ENCODE measurements around the gene BTBD18.
"Not testable (repeated sequence)": the region's sequence is repeated elsewhere in the genome, so short reads cannot be mapped to it uniquely, and the experiment has no call there.

Gene BTBD18

DNA sequence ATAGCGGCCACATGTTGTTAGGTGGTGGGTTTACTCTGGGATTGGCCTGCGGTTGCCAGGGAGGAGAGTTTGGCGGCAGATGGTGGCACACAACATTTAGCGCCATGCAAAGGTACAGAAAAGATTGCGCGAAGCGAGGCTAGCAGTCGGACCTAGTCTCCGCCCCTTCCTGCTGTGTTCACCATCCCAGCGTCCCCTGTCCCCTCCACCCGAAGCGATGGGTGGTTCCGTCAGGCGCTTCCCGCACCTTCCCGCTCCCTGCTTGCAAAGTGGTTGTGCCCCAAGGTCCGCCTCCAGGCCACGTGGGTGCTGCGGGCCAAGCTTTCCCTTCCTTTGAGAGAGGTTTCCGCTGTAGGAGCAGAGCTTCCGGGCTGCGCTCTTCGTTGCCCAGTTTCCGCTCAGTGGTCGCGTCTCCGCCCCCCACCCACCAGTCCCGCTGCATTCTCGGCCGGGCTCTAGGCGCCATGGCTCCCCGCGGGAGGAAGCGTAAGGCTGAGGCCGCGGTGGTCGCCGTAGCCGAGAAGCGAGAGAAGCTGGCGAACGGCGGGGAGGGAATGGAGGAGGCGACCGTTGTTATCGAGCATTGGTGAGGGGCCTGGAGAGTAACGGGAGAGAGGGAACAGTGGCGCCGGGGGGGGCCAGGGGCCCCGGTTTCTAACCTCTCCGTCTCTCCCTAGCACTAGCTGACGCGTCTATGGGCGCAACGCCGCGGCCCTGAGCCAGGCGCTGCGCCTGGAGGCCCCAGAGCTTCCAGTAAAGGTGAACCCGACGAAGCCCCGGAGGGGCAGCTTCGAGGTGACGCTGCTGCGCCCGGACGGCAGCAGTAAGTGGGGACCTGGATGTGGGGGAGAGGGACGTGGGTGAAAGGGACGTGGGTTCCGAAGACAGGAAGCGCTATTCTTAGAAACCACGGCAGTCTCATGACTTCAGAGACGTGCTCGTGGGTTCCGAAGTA is 10.2 kb downstream of the BTBD18 start, which contains the start of gene SELENOH:
TSS of gene SELENOH (plus strand) at position 360 of the 955 bp plus-strand sequence. CDS start at position 465, 105 bp downstream.
- Histone ChIP-seq H3K27me3 (ENCODE audit: control insufficient read depth in 1 of 2, insufficient read depth in 2 of 2, low read length in 2 of 2) (no peaks in the 10 kb centered on the region), H3K27ac (ENCODE audit: low read depth, low read length) (peak within 1 kb of the TSS; percentile 84), H3K36me3 (ENCODE audit: control insufficient read depth in 1 of 2, insufficient read depth in 2 of 2, low read length in 2 of 2) (peaks cover 21 to 47% of the 10 kb centered on the region in 2 donors), H3K4me1 (ENCODE audit: control insufficient read depth in 1 of 2, insufficient read depth in 2 of 2, low read length in 2 of 2) (peaks cover 9% of the 10 kb centered on the region in 2 donors), H3K9ac (ENCODE audit: low read depth in 1 of 2, low read length in 2 of 2) (peak within 1 kb of the TSS; percentile 81 to 84), H3K4me3 (ENCODE audit: low read depth in 1 of 2, low read length in 2 of 2) (peak within 1 kb of the TSS; percentile 87 to 94), H3K9me3 (ENCODE audit: control insufficient read depth in 1 of 2, low read length in 2 of 2) (no peaks in the 10 kb centered on the region)

DNA sequence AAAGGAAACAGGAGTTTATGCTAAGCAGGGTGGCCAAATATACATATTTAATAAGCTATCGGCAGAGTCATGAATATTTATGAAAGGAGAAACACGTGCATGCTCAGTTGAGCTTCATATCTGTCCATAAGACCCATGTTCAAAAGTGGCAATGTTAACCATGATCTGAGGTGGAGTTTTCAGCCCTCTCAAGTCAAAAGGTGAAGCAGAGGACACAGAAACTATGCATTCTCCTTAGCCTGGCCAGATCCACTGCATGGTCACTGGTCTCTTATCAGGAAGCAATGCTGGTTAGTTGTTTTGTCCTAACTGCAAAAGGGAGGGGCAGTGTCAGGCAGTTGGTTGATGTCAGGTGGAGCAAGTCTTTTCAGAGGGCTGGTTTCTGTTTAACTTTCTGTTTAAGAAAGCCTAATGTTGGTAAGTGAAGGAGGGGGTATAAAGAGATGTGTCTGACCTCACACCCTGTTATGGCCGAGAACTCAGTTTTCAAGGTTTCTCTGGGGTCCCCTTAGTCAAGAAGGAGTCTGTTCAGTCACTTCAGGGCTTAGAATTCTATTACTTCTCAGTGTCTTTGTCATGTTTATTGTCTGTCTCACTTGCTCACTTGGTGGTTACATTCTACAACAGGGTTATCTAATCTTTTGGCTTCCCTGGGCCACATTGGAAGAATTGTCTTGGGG is 15.9 kb downstream of the BTBD18 start:
- no peak overlapping the region for H3K4me3 ChIP-seq (ENCODE audit: low read depth in 1 of 2, low read length in 2 of 2)
- peaks cover 3% of the 10 kb centered on the region in 2 donors for H3K4me1 ChIP-seq (ENCODE audit: control insufficient read depth in 1 of 2, insufficient read depth in 2 of 2, low read length in 2 of 2)
- H3K27me3 ChIP-seq (ENCODE audit: control insufficient read depth in 1 of 2, insufficient read depth in 2 of 2, low read length in 2 of 2) = no peaks in the 10 kb centered on the region
- no peaks in the 10 kb centered on the region for H3K9me3 ChIP-seq (ENCODE audit: control insufficient read depth in 1 of 2, low read length in 2 of 2)
- no peak overlapping the region for H3K9ac ChIP-seq (ENCODE audit: low read depth in 1 of 2, low read length in 2 of 2)
- peaks cover 8 to 23% of the 10 kb centered on the region in 2 donors for H3K36me3 ChIP-seq (ENCODE audit: control insufficient read depth in 1 of 2, insufficient read depth in 2 of 2, low read length in 2 of 2)
- no peak overlapping the region for H3K27ac ChIP-seq (ENCODE audit: low read depth, low read length)

DNA sequence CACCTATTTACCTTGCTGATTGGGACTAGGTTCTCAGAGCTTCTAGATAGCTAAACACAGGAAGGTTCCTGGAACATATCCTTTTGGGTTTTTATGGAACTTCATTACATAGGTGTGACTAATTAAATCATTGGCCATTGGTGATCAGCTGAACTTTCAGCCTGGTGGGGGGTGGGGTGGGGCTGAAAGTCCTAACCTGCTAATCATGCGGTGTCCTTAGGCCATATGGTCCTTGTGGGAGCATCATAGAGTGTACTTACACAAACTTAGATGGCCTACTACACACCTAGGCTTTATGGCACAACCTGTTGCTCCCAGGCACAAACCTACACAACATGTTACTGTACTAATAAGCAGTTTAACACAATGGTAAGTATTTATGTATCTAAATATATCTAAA is 19.0 kb downstream of the BTBD18 start:
- Histone ChIP-seq H3K9me3 (ENCODE audit: control insufficient read depth in 1 of 2, low read length in 2 of 2) (no peaks in the 10 kb centered on the region), H3K36me3 (ENCODE audit: control insufficient read depth in 1 of 2, insufficient read depth in 2 of 2, low read length in 2 of 2) (peaks cover 0 to 6% of the 10 kb centered on the region in 2 donors), H3K4me1 (ENCODE audit: control insufficient read depth in 1 of 2, insufficient read depth in 2 of 2, low read length in 2 of 2) (peaks cover 3% of the 10 kb centered on the region in 2 donors), H3K9ac (ENCODE audit: low read depth in 1 of 2, low read length in 2 of 2) (no peak overlapping the region), H3K27ac (ENCODE audit: low read depth, low read length) (no peak overlapping the region), H3K27me3 (ENCODE audit: control insufficient read depth in 1 of 2, insufficient read depth in 2 of 2, low read length in 2 of 2) (no peaks in the 10 kb centered on the region), H3K4me3 (ENCODE audit: low read depth in 1 of 2, low read length in 2 of 2) (no peak overlapping the region)

GRCh38 chr11:57729479-57729878 is 22.1 kb downstream of the BTBD18 start:
- H3K9me3 ChIP-seq (ENCODE audit: control insufficient read depth in 1 of 2, low read length in 2 of 2) = no peaks in the 10 kb centered on the region
- H3K4me1 ChIP-seq (ENCODE audit: control insufficient read depth in 1 of 2, insufficient read depth in 2 of 2, low read length in 2 of 2) = peaks cover 3% of the 10 kb centered on the region in 2 donors
- H3K27me3 ChIP-seq (ENCODE audit: control insufficient read depth in 1 of 2, insufficient read depth in 2 of 2, low read length in 2 of 2) = no peaks in the 10 kb centered on the region
- no peak overlapping the region for H3K9ac ChIP-seq (ENCODE audit: low read depth in 1 of 2, low read length in 2 of 2)
- peaks cover 0 to 5% of the 10 kb centered on the region in 2 donors for H3K36me3 ChIP-seq (ENCODE audit: control insufficient read depth in 1 of 2, insufficient read depth in 2 of 2, low read length in 2 of 2)
- no peak overlapping the region for H3K27ac ChIP-seq (ENCODE audit: low read depth, low read length)
- H3K4me3 ChIP-seq (ENCODE audit: low read depth in 1 of 2, low read length in 2 of 2) = no peak overlapping the region

DNA sequence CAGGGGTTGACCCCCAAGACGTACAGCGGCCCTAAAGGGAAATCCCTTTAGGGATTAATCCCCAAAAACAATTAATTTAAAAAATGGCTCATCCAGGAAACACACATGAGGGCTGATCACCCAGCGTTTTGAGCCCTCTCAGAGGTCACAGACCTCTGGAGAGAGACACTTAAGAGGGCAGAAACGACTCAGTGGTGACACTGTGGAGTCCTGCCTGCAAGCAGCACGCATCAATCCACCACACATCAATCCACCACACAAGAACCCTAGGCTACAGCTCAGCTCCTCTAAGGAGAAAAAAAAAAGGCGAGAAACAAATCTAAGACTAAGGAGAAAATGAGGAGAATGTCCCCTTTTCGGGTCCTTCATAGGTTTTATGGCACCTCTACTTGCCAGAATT is 22.8 kb downstream of the BTBD18 start:
- H3K27me3 ChIP-seq (ENCODE audit: control insufficient read depth in 1 of 2, insufficient read depth in 2 of 2, low read length in 2 of 2) = no peaks in the 10 kb centered on the region
- H3K27ac ChIP-seq (ENCODE audit: low read depth, low read length) = no peak overlapping the region
- peaks cover 0 to 7% of the 10 kb centered on the region in 2 donors for H3K36me3 ChIP-seq (ENCODE audit: control insufficient read depth in 1 of 2, insufficient read depth in 2 of 2, low read length in 2 of 2)
- no peak overlapping the region for H3K4me3 ChIP-seq (ENCODE audit: low read depth in 1 of 2, low read length in 2 of 2)
- H3K4me1 ChIP-seq (ENCODE audit: control insufficient read depth in 1 of 2, insufficient read depth in 2 of 2, low read length in 2 of 2) = peaks cover 3% of the 10 kb centered on the region in 2 donors
- no peak overlapping the region for H3K9ac ChIP-seq (ENCODE audit: low read depth in 1 of 2, low read length in 2 of 2)
- no peaks in the 10 kb centered on the region for H3K9me3 ChIP-seq (ENCODE audit: control insufficient read depth in 1 of 2, low read length in 2 of 2)

DNA sequence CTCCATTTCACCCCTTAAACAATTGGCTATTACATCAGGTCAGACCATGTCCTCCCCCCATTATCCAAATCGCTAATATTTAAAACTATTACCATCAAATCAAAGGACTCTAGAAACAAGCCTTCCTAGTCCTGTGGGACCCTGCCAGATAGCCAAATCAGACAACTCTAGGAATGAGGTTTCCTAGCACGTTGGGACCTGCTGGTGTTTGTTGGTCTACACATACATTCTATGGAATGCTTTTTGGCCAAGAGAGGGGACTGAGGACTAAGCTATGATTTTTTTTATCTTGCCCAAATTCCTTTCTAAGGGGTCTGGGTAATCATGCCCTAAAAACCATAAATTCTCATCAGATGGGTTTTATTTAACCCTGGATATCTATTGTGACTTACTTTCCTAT is 24.4 kb downstream of the BTBD18 start:
- peaks cover 0 to 2% of the 10 kb centered on the region in 2 donors for H3K4me1 ChIP-seq (ENCODE audit: control insufficient read depth in 1 of 2, insufficient read depth in 2 of 2, low read length in 2 of 2)
- H3K36me3 ChIP-seq (ENCODE audit: control insufficient read depth in 1 of 2, insufficient read depth in 2 of 2, low read length in 2 of 2) = peaks cover 0 to 10% of the 10 kb centered on the region in 2 donors
- no peak overlapping the region for H3K9ac ChIP-seq (ENCODE audit: low read depth in 1 of 2, low read length in 2 of 2)
- H3K9me3 ChIP-seq (ENCODE audit: control insufficient read depth in 1 of 2, low read length in 2 of 2) = no peaks in the 10 kb centered on the region
- no peak overlapping the region for H3K27ac ChIP-seq (ENCODE audit: low read depth, low read length)
- no peak overlapping the region for H3K4me3 ChIP-seq (ENCODE audit: low read depth in 1 of 2, low read length in 2 of 2)
- no peaks in the 10 kb centered on the region for H3K27me3 ChIP-seq (ENCODE audit: control insufficient read depth in 1 of 2, insufficient read depth in 2 of 2, low read length in 2 of 2)

- H3K4me1 ChIP-seq (ENCODE audit: control insufficient read depth in 1 of 2, insufficient read depth in 2 of 2, low read length in 2 of 2) = peaks cover 9 to 19% of the 10 kb centered on the region in 2 donors
- H3K27ac ChIP-seq (ENCODE audit: low read depth, low read length); H3K9ac ChIP-seq (ENCODE audit: low read depth in 1 of 2, low read length in 2 of 2); H3K4me3 ChIP-seq (ENCODE audit: low read depth in 1 of 2, low read length in 2 of 2); H3K9me3 ChIP-seq (ENCODE audit: control insufficient read depth in 1 of 2, low read length in 2 of 2); H3K27me3 ChIP-seq (ENCODE audit: control insufficient read depth in 1 of 2, insufficient read depth in 2 of 2, low read length in 2 of 2): not testable (repeated sequence)
- H3K36me3 ChIP-seq (ENCODE audit: control insufficient read depth in 1 of 2, insufficient read depth in 2 of 2, low read length in 2 of 2) = peaks cover 4 to 17% of the 10 kb centered on the region in 2 donors
Observed at GRCh38 chr11:57716726-57717125, 34.9 kb downstream of the BTBD18 start.

DNA sequence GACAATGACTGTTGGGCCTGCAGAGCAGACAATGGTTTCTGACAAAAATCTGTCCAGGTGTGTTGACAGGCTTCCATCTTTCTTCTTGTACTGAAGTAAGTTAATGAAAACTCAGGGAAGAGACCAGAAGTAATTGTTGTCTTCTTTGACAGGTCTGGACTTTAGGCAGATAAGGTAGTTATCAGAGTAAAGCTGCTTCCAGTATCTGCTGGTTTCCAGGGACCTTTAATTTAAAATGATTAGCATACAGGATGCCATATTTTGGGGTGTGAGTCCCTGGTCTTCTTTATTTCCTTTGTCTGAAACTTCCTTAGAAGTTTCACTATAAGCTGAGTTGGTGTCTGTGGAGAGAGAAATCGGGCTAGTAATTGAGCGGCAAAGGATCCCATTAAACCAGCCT is 37.8 kb downstream of the BTBD18 start:
- Histone ChIP-seq H3K9me3 (ENCODE audit: control insufficient read depth in 1 of 2, low read length in 2 of 2) (no peaks in the 10 kb centered on the region), H3K9ac (ENCODE audit: low read depth in 1 of 2, low read length in 2 of 2) (peak overlapping the region; percentile 88 to 97), H3K36me3 (ENCODE audit: control insufficient read depth in 1 of 2, insufficient read depth in 2 of 2, low read length in 2 of 2) (peaks cover 0 to 6% of the 10 kb centered on the region in 2 donors), H3K27ac (ENCODE audit: low read depth, low read length) (no peak overlapping the region), H3K4me3 (ENCODE audit: low read depth in 1 of 2, low read length in 2 of 2) (peak overlapping the region; percentile 96 to 98), H3K27me3 (ENCODE audit: control insufficient read depth in 1 of 2, insufficient read depth in 2 of 2, low read length in 2 of 2) (no peaks in the 10 kb centered on the region), H3K4me1 (ENCODE audit: control insufficient read depth in 1 of 2, insufficient read depth in 2 of 2, low read length in 2 of 2) (peaks cover 23 to 26% of the 10 kb centered on the region in 2 donors)

DNA sequence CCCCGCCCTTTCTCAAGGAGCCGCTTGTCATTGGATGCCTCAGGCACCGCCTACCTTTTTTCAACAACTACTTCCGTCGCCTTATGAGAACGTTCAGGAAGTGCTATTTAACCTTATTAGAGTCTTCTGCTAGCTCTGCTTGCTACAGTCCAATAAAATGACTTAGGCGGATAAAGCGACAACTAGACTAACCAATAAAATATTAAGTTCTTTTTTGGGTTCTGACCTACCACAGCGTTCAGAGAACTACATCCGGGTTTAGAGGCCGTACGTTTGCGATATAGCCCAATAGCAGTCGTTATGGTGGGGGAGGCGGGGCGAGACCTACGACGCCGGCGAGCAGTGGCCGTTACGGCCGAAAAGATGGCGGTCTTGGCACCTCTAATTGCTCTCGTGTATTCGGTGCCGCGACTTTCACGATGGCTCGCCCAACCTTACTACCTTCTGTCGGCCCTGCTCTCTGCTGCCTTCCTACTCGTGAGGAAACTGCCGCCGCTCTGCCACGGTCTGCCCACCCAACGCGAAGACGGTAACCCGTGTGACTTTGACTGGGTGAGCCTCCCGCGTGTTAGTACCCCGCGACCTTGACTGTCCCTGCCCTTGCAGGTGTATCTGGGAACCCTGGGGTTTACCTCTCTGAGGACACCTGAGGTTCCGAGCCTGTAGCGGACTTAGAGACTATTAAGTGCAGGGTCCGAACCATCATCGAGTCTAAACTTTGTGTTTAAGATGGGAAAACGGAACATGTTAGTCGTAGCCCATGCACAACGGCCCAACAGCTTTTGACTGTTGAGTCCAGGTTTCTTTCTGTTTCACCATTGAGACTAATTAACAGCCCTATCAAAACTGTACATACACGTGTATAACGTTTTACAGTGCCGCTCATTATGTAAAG is 39.1 kb downstream of the BTBD18 start, which contains the start of gene TMX2:
TSS of gene TMX2 (plus strand) at position 338 of the 895 bp plus-strand sequence. CDS start at position 364, 26 bp downstream.
- H3K36me3 ChIP-seq (ENCODE audit: control insufficient read depth in 1 of 2, insufficient read depth in 2 of 2, low read length in 2 of 2) = no peaks in the 10 kb centered on the region
- no peaks in the 10 kb centered on the region for H3K9me3 ChIP-seq (ENCODE audit: control insufficient read depth in 1 of 2, low read length in 2 of 2)
- H3K4me3 ChIP-seq (ENCODE audit: low read depth in 1 of 2, low read length in 2 of 2) = peak within 1 kb of the TSS; percentile 96 to 98
- H3K4me1 ChIP-seq (ENCODE audit: control insufficient read depth in 1 of 2, insufficient read depth in 2 of 2, low read length in 2 of 2) = peaks cover 23 to 26% of the 10 kb centered on the region in 2 donors
- H3K27me3 ChIP-seq (ENCODE audit: control insufficient read depth in 1 of 2, insufficient read depth in 2 of 2, low read length in 2 of 2) = no peaks in the 10 kb centered on the region
- H3K27ac ChIP-seq (ENCODE audit: low read depth, low read length) = peak within 1 kb of the TSS; percentile 92
- H3K9ac ChIP-seq (ENCODE audit: low read depth in 1 of 2, low read length in 2 of 2) = peak within 1 kb of the TSS; percentile 88 to 97
